BE2C (cell line): ENCODE results near the gene RANBP1.

Experiments used
- DNase-seq: peaks from one replicate; pipeline ENCODE4 v3.0.0-alpha.2; 2020
- H3K27me3 ChIP-seq: fragments of 250-450 bp; sonication (Bioruptor Pico); 2 replicates; pipeline ENCODE4 v1.5.1; 2020; ENCODE audit warnings: mild to moderate bottlenecking
- H3K36me3 ChIP-seq: fragments of 250-450 bp; sonication (Bioruptor Pico); 2 replicates; pipeline ENCODE4 v1.5.1; 2020; ENCODE audit warnings: mild to moderate bottlenecking
- H3K4me1 ChIP-seq: fragments of 250-450 bp; sonication (Bioruptor Pico); 2 replicates; pipeline ENCODE4 v1.5.1; 2020
- H3K4me3 ChIP-seq: 2 replicates; pipeline ENCODE4 v1.5.1; 2011; ENCODE audit warnings: low read depth, low read length
- H3K9me3 ChIP-seq: fragments of 250-450 bp; sonication (Bioruptor Pico); 2 replicates; pipeline ENCODE4 v1.5.1; 2020
- CTCF ChIP-seq: IDR thresholded peaks from 2 replicates; pipeline ENCODE4 v1.5.1; 2012; ENCODE audit warnings: mild to moderate bottlenecking, low read depth, low read length

The RANBP1 gene

GRCh38 chr22:20164863-20165262, 49.0 kb downstream of the RANBP1 start:
- no peaks in the 10 kb centered on the region for H3K9me3 ChIP-seq
- TF ChIP-seq CTCF: no peak
- no peaks in the 10 kb centered on the region for H3K27me3 ChIP-seq
- H3K36me3 ChIP-seq: no peaks in the 10 kb centered on the region
- no peaks in the 10 kb centered on the region for H3K4me1 ChIP-seq
- no peak overlapping the region for H3K4me3 ChIP-seq
- DNase-seq: peak; percentile 61

DNA sequence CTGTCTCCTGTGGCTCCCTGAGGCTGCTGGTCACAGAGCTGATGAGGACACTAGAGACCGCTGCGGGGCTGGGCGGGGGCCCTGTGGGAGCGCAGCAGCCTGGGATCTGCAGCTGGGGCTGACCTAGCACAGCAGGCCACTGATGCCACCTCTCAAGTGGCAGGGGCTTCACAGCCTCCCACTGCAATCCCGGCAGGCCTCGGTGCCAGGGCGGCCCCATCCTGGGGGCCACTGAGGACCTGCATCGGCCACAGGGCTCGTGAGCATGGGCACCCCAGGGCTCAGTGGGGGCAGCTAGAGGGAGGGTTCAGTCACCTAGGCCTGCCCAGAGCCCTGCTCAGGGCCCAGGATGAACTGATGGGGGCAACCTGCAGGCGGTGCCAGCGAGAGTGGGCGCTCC, 49.5 kb downstream of the RANBP1 start:
- Histone ChIP-seq H3K4me3 (no peak overlapping the region), H3K27me3 (no peaks in the 10 kb centered on the region), H3K9me3 (no peaks in the 10 kb centered on the region), H3K36me3 (no peaks in the 10 kb centered on the region), H3K4me1 (no peaks in the 10 kb centered on the region)
- no peak for TF ChIP-seq CTCF
- DNase-seq: no peak

DNA sequence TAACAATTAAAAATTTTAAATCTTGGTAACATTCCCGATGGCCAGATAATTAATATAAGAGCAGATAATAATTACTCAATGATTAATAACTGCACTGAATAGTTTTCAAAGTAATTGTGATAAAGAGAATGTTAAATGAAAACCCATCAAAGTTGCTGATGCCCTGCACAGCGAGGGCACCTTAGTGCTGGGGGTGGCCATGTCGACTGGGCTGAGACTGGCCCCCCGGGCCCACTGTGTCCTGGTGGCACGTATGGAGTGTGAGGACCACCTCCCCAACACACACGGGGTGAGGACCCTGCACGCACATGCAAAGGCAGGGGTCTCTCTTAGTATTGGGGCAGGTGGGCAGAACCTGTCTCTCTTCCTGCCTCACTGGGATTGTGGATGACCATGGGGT, 50.0 kb downstream of the RANBP1 start:
- TF ChIP-seq CTCF: no peak
- Histone ChIP-seq H3K9me3 (no peaks in the 10 kb centered on the region), H3K27me3 (no peaks in the 10 kb centered on the region), H3K4me3 (no peak overlapping the region), H3K4me1 (no peaks in the 10 kb centered on the region), H3K36me3 (no peaks in the 10 kb centered on the region)
- no peak for DNase-seq

- no peak for DNase-seq
- no peaks in the 10 kb centered on the region for H3K4me1 ChIP-seq
- H3K36me3 ChIP-seq: no peaks in the 10 kb centered on the region
- H3K9me3 ChIP-seq: no peaks in the 10 kb centered on the region
- no peak for TF ChIP-seq CTCF
- H3K27me3 ChIP-seq: no peaks in the 10 kb centered on the region
- no peak overlapping the region for H3K4me3 ChIP-seq
Observed at GRCh38 chr22:20166703-20167102, 50.8 kb downstream of the RANBP1 start.

DNA sequence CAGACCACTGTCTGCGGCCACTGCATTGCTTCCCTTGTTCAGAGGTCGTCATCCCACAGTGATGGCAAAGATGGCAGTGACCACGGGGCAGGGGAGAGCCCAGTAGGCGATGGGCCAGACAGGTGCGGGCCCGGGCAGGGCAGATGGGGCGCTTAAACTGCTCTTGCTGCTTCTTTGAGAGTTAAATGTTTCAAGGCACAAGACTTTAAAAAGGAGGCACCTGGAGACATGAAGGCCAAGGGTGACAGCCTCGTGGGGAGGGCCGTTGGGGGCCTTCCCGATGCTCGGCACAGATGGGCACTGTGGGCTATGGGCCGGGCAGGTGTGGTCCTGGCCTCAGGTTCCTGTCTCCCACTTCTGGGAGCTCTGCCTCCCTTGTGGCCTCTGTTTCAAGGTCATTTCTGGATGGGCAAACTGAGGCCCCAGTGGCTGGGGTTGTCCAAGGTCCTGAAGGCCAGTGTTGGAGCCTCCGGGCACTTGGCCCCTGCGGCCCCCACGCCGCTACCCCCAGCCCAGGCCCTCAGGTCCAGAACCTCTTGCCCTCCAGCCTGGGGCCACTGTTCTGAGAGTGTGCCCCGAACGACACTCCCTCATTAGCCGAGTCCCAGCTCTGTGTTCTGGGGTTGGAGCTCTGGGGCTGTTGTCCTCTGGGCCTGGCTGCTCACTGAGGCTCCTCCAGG, 51.9 kb downstream of the RANBP1 start:
- no peak for TF ChIP-seq CTCF
- no peak for DNase-seq
- Histone ChIP-seq H3K27me3 (no peaks in the 10 kb centered on the region), H3K9me3 (no peaks in the 10 kb centered on the region), H3K4me1 (no peaks in the 10 kb centered on the region), H3K4me3 (no peak overlapping the region), H3K36me3 (no peaks in the 10 kb centered on the region)

DNA sequence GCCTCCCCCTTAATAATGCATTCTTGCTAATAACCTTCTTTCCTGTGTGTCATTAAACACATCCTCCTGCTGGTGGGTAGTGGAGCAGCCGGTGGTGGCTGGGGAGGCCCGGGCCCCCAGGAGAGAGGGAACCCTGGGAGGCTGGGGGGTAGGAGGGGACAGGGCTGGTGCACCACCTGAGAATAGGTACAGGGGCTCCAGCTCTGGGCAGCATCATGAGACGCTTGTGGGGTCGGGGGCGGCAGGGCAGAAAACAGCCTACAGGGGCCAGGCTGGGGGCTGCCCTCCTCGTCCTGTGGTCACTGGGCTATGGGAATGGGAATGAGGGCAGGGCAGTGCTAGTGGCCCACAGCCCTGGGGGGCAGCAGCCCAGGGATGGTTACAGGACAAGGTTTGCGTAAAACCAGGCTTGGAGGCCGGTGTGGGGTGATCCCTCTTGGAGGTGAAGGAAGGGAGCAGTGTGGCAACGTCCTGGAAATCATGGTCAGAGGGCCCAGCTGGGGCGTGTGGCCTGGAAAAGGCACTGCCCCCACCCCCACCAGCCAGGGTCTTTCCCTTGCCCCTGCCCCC, 53.4 kb downstream of the RANBP1 start:
- no peak overlapping the region for H3K4me3 ChIP-seq
- no peaks in the 10 kb centered on the region for H3K27me3 ChIP-seq
- DNase-seq: no peak
- H3K9me3 ChIP-seq: no peaks in the 10 kb centered on the region
- no peak for TF ChIP-seq CTCF
- no peaks in the 10 kb centered on the region for H3K36me3 ChIP-seq
- no peaks in the 10 kb centered on the region for H3K4me1 ChIP-seq
